ENCODE data around the gene TBC1D23.

The TBC1D23 gene

GRCh38 chr3:100277255-100277800, 16.5 kb downstream of the TBC1D23 start:
- H3K9me3 ChIP-seq (ENCODE audit: control insufficient read depth, insufficient read depth, low read depth, low read length): no peaks in the 10 kb centered on the region
- TF ChIP-seq REPIN1 (tag by site-specific recombination; IDR thresholded peaks at IDR 0.05; ENCODE audit: low read depth) (no peak), ZBTB17 (tag by site-specific recombination; IDR thresholded peaks at IDR 0.05) (no peak), ZNF529 (tag by site-specific recombination; IDR thresholded peaks at IDR 0.05; ENCODE audit: insufficient replicate concordance) (no peak), PRDM1 (tag by site-specific recombination; IDR thresholded peaks at IDR 0.05) (no peak), TCF7L2 (IDR thresholded peaks at IDR 0.05; ENCODE audit: borderline replicate concordance, low read depth, low read length) (peak; percentile 68; the same call in 1 of the 2 replicates), ZSCAN30 (tag by site-specific recombination; IDR thresholded peaks at IDR 0.05) (no peak), REST (tag by site-specific recombination; IDR thresholded peaks at IDR 0.05) (peak; percentile 43; the same call in 1 of the 2 replicates), ZNF280C (tag by site-specific recombination; IDR thresholded peaks at IDR 0.05) (no peak), ZNF548 (tag by site-specific recombination; IDR thresholded peaks at IDR 0.05) (no peak), ZBTB7A (tag by site-specific recombination; IDR thresholded peaks at IDR 0.05; ENCODE audit: low read depth) (no peak), ZNF274 (IDR thresholded peaks at IDR 0.05; ENCODE audit: low read length) (no peak), ZNF274 (tag by site-specific recombination; IDR thresholded peaks at IDR 0.05; ENCODE audit: borderline replicate concordance) (no peak), YY1 (tag by site-specific recombination; IDR thresholded peaks at IDR 0.05) (no peak), ZNF175 (tag by site-specific recombination; IDR thresholded peaks at IDR 0.05) (no peak), ZNF37A (tag by site-specific recombination; IDR thresholded peaks at IDR 0.05) (no peak), KLF10 (tag by site-specific recombination; IDR thresholded peaks at IDR 0.05) (no peak), PRDM6 (tag by site-specific recombination; IDR thresholded peaks at IDR 0.05) (peak; percentile 70)
- no peak overlapping the region for H3K4me3 ChIP-seq (ENCODE audit: low read depth, low read length)
- H3K4me1 ChIP-seq (ENCODE audit: control insufficient read depth, insufficient read depth, low read length): no peaks in the 10 kb centered on the region
- H3K27ac ChIP-seq (ENCODE audit: extremely low read depth, low read depth, low read length): no peak overlapping the region
- ChIA-PET POLR2A (no interaction called here), CTCF (interaction anchor here (0.6 to 1.6 kb wide), 5 partner anchors 23 to 1524 kb away, joined by 3 to 4 read pairs (median 3); no protein-coding TSS in a partner anchor)
- H3K36me3 ChIP-seq (ENCODE audit: control insufficient read depth in 2 of 2, insufficient read depth in 1 of 2, low read length in 2 of 2): peaks cover 0 to 4% of the 10 kb centered on the region in 2 experiments; a peak in 2 of 3 replicates

GRCh38 chr3:100278910-100279309, 18.1 kb downstream of the TBC1D23 start:
- CTCF ChIA-PET: no interaction called here

More at GRCh38 chr3:100278910-100279309, 18.1 kb downstream of the TBC1D23 start:
- no peak for TF ChIP-seq ZNF624 (tag by site-specific recombination; IDR thresholded peaks at IDR 0.05)
- 0 out of 2 replicates have a peak, but pooled peaks have one; percentile 18 for TF ChIP-seq ZNF660 (tag by site-specific recombination; IDR thresholded peaks at IDR 0.05)
- no peaks in the 10 kb centered on the region for H3K4me1 ChIP-seq (ENCODE audit: control insufficient read depth, insufficient read depth, low read length)
- no peak overlapping the region for H3K27ac ChIP-seq (ENCODE audit: extremely low read depth, low read depth, low read length)
- H3K9me3 ChIP-seq (ENCODE audit: control insufficient read depth, insufficient read depth, low read depth, low read length): no peaks in the 10 kb centered on the region
- H3K36me3 ChIP-seq (ENCODE audit: control insufficient read depth in 2 of 2, insufficient read depth in 1 of 2, low read length in 2 of 2): peaks cover 0 to 19% of the 10 kb centered on the region in 2 experiments; a peak in 2 of 3 replicates
- POLR2A ChIA-PET: no interaction called here
- no peak overlapping the region for H3K4me3 ChIP-seq (ENCODE audit: low read depth, low read length)
